ENCODE data around the gene HSD17B12. TPM values are rescaled to one million over a fixed set of nuclear protein-coding genes. Genes with fewer than 3 reads are reported as not detected.

Gene HSD17B12
- total and polyA plus RNA-seq, 2 of the 13 experiments (the other 11 are each of a cell fraction or from before 2014, with no cell fraction given): 50.3 to 117 TPM

GRCh38 chr11:43643898-43644620 lies 36.5 kb upstream of the HSD17B12 start (continued):
- peak; percentile 72 for TF ChIP-seq MXD3 (CRISPR knock-in tag; IDR thresholded peaks at IDR 0.05)
- peak; percentile 52 for TF ChIP-seq FOSL2 (CRISPR knock-in tag; IDR thresholded peaks at IDR 0.05)
- no peak for TF ChIP-seq ZNF281 (CRISPR knock-in tag; IDR thresholded peaks at IDR 0.05; ENCODE audit: borderline replicate concordance)
- TF ChIP-seq ZNF670 (CRISPR knock-in tag; IDR thresholded peaks at IDR 0.05; ENCODE audit: borderline replicate concordance): peak; percentile 72; the same call in 1 of the 2 replicates
- no peak for TF ChIP-seq TCF7L2 (IDR thresholded peaks at IDR 0.05; ENCODE audit: low read depth, low read length)
- TF ChIP-seq ATF6 (CRISPR knock-in tag; conservative IDR thresholded peaks at IDR 0.05): no peak
- TF ChIP-seq ZNF235 (CRISPR knock-in tag; IDR thresholded peaks at IDR 0.05; ENCODE audit: borderline replicate concordance): 0 out of 2 replicates have a peak, but pooled peaks have one; percentile 35
- TF ChIP-seq SP4 (CRISPR knock-in tag; IDR thresholded peaks at IDR 0.05): no peak
- TF ChIP-seq ZNF720 (CRISPR knock-in tag; IDR thresholded peaks at IDR 0.05): no peak
- TF ChIP-seq SIX1 (CRISPR knock-in tag; IDR thresholded peaks at IDR 0.05; ENCODE audit: borderline replicate concordance): no peak
- TF ChIP-seq SRSF9 (IDR thresholded peaks at IDR 0.05; ENCODE audit: borderline replicate concordance, insufficient read depth, low read depth, low read length, poor library complexity, severe bottlenecking): no peak
- TF ChIP-seq ZNF556 (CRISPR knock-in tag; IDR thresholded peaks at IDR 0.05; ENCODE audit: borderline replicate concordance): peak; percentile 66; the same call in 1 of the 2 replicates
- TF ChIP-seq BRD4 (CRISPR knock-in tag; IDR thresholded peaks at IDR 0.05): peak; percentile 84; the same call in 1 of the 2 replicates
- 0 out of 2 replicates have a peak, but pooled peaks have one; percentile 25 for TF ChIP-seq ZNF746 (CRISPR knock-in tag; IDR thresholded peaks at IDR 0.05)
- TF ChIP-seq ZNF513 (CRISPR knock-in tag; conservative IDR thresholded peaks at IDR 0.05): no peak
- TF ChIP-seq MED13 (CRISPR knock-in tag; IDR thresholded peaks at IDR 0.05): no peak
- TF ChIP-seq ZNF251 (CRISPR knock-in tag; IDR thresholded peaks at IDR 0.05): no peak
- TF ChIP-seq MATR3 (CRISPR knock-in tag; IDR thresholded peaks at IDR 0.05): no peak
- no peak for TF ChIP-seq GLI4 (CRISPR knock-in tag; IDR thresholded peaks at IDR 0.05; ENCODE audit: borderline replicate concordance)
- TF ChIP-seq ZNF207 (IDR thresholded peaks at IDR 0.05; ENCODE audit: borderline replicate concordance): no peak
- no peak for TF ChIP-seq NONO (IDR thresholded peaks at IDR 0.05)
- peak; percentile 85 for TF ChIP-seq NONO (CRISPR knock-in tag; conservative IDR thresholded peaks at IDR 0.05)
